NCI-H187 treated with DMSO at 0.1 percent for 48 hours (cell line): Measurements from ENCODE around the gene KCNJ12.
"Not testable (repeated sequence)": the region's sequence is repeated elsewhere in the genome, so short reads cannot be mapped to it uniquely, and the experiment has no call there.

ENCODE experiments used
- DNase-seq: peaks from one replicate; lab custom pipeline; 2025; lab: John Stamatoyannopoulos, UW

Gene KCNJ12

DNA sequence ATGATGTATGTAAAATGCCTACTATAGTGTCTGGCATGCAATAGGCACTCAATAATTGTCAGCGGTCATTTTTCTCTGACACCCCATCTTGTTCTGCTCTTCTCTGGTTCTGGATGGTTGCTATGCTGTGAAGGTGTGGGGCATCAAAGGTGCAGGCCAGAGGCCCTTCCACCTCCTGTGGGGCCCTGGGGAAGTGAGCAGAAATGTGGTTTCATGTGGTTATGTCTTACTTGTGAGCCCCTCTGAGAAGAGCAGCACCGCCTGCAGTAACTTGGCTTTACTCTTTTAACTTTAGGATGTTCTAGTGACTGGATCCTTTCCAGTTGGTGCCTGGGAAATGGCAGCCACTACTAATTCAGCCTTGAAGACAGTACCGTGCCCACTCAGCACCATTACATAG lies 32.1 kb downstream of the KCNJ12 start:
- DNase-seq, result not testable (repeated sequence)

DNA sequence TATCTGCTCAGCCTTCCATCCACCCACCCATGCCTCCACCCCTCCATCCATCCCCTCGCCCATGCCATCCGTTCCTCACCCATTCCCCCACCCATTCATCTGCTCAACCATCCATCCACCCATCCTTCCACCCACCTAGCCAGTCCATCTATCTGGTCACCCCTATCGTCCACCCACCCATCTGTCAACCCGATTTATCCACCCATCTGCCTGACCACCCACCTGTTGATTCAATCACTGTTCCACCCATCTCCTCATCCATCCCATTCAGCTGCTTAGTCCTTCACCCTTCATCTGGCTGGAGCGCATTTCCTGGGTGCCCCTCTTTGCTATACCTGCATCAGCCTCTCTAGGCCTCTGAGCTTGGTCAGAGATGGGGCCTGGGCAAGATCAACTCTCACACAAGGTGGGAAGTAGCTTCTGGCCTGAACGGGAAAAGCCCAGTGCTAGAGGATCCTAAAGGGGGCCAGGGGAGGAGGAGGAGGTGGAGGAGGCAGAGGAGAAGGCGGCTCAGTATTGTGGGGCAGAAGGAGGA lies 32.7 kb downstream of the KCNJ12 start:
- not testable (repeated sequence) for DNase-seq

DNA sequence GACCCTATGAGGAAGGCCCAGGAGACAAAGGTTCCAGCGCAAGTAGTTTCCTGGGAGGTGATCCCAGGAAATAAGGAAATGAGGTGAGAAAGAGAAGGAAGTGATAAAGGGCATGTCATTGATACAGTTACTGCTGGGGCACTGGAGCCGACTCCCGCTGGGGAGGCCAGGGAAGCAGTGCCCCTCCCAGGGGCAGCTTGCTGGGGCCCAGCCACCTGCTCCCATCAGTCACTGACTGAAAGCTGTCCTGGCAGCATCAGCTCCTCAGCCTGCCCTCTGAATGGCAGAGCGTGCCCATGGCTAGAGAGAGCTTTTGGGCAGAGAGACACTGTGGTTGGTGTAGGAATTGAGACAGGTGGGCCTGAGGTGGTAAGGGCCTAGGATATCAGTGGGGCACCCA lies 33.2 kb downstream of the KCNJ12 start:
- not testable (repeated sequence) for DNase-seq

DNA sequence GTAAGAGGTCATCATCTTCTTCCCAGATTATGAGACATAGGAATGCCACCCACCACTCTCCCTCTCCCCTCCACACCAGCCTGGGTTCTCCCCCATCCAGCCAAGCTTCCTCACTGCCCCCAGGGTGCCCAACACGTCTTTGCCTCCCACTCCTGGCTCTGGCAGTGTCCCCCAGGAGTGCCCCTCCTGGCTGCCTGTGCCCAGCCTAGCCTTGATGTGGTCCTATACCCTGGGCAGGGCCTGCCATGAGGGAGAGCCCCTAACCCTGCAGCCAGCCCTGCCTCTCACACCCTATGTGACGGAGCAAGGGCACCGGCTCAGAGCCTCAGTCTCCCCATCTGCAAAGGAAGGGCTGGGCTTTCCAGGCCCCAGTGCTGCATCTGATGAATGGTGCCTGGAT lies 33.8 kb downstream of the KCNJ12 start:
- not testable (repeated sequence) for DNase-seq

DNA sequence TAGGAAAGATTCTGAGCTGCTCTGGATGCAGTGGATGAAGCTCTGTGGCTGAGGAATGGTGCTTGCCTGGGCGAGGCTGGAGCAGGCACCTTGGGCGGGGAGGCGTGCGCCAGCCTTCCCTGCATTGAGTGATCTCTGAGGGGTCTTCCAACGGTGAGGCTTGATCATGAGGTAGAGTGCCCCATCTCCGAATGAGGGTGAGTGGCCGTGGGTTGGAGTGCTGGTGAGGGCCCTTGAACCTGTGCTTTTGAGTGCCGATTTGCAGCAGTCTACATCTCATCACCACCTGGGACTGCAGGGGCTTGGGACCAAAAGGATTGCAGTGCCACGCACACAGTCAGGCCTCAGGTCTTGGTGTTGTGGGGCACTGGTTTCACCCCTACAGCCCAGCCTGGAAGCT lies 34.2 kb downstream of the KCNJ12 start:
- not testable (repeated sequence) for DNase-seq

DNA sequence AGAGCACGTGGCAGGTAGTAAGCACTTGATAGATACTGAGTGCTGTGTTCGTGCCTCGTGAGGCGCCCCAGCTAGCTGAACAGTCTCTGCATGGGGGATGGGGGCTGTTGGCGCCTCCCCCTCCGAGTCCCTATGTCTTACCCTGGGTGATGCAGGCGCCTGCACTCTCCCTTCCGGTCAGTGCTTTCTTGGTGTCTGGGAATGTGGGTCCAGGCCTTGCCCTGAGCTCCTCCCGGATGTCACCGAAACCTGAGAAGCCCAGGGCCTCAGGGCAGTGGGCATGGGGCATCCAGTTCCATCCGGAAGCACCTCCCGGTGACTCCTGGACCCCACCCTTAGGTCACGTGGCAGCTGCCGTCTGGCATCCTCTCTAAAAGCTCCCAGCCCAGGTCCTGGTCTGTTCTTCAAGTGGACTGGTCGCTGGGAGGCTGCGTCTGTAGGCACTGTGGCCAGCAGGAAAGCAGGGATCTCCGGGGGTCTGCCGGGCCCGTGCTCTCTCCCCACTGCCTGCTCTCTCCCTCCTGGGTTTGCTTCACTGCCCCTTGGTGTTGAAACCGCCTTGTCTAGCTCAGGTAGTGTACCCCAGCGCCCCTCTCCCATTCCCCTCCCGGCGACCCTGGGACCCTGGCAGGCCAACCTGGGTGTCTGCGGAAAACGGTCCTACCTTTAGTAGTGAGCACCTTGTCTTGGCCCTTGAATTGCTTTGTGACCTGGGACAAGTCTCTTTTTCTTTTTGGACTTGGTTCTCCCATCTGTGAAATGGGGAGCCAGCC lies 34.9 kb downstream of the KCNJ12 start:
- not testable (repeated sequence) for DNase-seq

DNA sequence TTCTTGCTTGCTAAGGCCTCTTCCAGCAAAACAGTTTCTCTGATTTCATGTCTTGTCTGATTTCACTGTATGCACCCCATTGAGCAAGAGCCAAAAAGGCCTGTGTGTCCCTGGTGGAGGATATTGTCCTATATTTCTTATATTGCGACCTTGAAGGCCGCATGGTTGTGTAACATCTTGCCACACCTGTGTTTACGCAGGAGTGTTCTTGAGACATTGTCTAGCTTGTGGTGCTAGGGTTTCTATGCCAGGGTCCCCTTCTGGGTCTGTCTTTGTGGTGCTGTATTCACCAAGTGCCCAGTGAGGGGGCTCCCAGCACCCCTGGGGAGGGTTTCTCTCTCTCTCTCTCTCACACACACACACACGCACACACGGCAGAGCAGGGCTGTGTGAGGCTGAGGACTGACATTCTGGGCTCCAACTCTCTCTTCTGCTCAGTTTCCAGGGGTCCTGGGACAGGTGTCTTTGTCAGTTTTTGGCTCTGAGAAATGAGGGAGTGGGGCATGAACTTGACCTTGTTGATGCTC lies 35.6 kb downstream of the KCNJ12 start:
- not testable (repeated sequence) for DNase-seq

DNA sequence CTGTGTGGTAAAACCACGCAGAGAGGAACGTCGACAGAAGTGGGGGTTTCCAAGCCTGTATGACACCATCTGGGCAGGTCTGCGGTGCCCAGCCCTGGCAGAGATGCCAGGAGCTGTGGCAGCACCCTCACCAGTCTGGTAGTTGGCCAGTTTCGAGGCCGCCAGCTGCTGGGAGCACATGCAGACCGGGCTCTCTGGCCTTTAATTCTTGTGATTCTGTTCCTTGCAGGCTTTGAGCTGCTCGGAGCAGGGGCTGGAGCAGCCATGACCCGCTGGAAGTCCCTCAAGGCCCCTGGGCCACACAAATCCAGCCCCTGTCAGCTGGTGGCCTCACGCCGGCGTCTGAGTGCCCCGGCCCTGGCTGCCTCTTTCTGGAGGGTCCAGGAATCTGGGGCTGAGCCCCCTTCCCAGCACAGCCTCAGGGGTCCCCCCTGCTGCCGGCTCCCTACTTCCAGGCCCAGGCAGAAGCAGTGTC lies 36.1 kb downstream of the KCNJ12 start:
- not testable (repeated sequence) for DNase-seq

DNA sequence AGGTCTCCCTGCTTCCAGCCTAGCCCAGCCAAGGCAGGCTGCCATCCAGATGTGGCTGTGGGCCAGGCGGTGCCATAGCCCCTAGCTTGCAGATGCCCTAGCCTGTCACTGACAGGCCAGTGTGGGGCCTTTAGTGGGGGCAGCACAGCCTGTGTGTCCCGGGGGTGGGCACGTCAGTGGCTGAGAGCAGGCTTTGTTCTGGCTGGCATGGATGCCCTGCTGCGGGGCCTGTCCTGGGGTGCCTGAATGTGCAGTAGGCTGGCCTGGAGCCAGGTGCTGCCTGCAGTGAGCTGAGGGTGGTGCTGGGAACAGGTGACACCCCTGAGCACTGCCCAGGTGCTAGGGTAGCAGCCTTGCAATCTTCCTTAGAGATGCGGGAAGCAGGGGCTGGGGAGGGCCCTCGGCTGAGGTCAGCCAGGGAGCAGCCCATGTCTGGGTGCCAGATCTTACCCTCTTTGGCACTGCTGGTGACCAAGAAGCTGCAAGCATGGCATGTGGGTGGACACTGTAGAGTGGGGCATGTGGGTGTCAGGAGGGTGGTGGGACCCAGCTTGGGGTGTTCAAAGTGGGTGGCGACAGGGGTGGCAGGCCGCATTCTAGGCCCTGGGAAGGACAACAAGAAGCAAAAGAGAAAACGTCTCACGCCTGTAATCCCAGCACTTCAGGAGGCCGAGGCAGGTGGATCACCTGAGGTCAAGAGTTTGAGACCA lies 37.6 kb downstream of the KCNJ12 start:
- DNase-seq, result not testable (repeated sequence)

DNA sequence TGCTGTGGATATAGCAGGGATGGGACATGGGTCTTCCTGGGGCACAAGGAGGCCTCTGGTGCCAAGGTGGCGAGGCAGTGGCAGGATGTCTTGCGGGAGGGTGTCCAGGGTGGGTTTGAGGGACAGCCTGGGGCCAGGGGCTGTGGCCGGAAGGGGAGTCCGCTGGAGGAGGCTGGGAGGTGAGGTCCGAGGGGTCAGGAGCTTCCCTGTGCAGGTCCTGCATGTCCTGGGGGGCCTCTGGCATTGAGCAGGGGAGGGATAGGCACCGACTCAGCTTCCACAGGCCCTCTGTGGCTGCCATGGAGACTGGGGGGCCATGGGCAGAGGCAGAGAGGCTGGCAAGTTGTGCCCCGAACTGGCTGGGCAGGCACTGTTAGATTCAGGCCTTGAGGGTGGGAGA lies 38.5 kb downstream of the KCNJ12 start:
- DNase-seq, result not testable (repeated sequence)

DNA sequence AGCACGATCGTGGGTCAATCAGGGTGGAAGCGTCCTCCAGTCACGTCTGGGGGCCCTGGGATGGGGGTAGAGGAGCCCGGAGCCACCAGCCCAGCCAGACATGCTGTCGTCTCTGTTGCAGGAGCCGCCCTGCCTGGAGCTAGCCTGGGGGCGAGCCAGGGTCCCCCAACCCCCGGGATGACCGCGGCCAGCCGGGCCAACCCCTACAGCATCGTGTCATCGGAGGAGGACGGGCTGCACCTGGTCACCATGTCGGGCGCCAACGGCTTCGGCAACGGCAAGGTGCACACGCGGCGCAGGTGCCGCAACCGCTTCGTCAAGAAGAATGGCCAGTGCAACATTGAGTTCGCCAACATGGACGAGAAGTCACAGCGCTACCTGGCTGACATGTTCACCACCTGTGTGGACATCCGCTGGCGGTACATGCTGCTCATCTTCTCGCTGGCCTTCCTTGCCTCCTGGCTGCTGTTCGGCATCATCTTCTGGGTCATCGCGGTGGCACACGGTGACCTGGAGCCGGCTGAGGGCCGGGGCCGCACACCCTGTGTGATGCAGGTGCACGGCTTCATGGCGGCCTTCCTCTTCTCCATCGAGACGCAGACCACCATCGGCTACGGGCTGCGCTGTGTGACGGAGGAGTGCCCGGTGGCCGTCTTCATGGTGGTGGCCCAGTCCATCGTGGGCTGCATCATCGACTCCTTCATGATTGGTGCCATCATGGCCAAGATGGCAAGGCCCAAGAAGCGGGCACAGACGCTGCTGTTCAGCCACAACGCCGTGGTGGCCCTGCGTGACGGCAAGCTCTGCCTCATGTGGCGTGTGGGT lies 39.2 kb downstream of the KCNJ12 start:
- not testable (repeated sequence) for DNase-seq

DNA sequence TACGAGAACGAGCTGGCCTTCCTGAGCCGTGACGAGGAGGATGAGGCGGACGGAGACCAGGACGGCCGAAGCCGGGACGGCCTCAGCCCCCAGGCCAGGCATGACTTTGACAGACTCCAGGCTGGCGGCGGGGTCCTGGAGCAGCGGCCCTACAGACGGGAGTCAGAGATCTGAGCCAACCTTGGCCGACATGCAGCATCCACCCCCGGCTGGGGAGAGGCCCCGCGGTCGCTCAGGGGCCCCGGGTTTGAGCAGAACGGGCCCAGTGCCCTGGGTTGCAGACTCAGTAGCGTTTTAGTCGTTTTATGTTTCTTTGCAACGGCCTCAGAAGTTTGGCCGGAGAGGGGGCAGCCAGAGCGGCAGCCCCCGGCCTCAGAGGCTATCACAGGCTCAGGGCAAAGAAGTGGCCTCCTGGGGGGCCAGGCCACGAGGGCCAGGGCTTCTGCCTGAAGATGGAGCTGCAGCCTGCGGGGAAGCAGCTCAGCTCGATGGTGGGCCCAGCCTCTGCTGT lies 40.4 kb downstream of the KCNJ12 start:
- not testable (repeated sequence) for DNase-seq

DNA sequence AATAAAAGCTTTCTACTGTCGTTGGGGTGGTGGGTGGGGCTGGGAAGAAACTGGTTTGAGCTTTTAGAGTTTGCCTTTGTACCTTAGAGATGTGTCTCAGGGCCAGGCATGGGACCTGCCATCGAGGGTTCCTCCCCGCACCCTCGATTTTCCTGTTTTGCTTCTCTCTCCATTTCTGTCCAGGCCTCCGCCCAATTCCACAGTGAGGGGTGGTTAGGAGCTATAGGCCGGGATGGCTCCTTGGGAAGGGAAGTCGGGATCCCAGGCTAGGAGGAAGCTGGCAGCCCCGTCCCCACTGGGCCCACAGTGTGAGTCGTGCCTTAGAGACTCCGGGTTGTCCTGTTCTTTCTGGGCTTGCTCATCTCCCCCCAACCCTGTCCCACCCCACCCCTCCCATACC lies 41.2 kb downstream of the KCNJ12 start:
- not testable (repeated sequence) for DNase-seq

DNA sequence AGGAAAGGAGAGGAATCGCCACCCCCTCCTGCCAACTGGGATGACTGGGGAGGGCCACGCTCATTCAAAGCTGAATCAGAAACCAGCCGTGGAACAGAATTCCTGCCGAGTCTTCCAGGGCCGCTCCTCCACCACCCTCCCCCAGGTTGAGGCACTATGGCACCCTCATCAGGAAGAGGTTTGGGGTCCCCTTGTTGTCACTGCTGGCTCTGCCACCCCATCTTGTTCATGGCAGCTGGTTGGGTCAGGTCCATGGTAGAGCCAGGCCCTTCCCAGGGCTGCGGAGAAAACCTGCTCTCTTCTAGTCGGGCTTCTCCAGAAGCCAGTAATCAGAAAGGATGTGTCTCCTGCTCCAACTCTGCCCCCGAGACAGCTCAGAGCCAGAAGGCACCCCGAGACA lies 41.8 kb downstream of the KCNJ12 start:
- DNase-seq, result no peak

DNA sequence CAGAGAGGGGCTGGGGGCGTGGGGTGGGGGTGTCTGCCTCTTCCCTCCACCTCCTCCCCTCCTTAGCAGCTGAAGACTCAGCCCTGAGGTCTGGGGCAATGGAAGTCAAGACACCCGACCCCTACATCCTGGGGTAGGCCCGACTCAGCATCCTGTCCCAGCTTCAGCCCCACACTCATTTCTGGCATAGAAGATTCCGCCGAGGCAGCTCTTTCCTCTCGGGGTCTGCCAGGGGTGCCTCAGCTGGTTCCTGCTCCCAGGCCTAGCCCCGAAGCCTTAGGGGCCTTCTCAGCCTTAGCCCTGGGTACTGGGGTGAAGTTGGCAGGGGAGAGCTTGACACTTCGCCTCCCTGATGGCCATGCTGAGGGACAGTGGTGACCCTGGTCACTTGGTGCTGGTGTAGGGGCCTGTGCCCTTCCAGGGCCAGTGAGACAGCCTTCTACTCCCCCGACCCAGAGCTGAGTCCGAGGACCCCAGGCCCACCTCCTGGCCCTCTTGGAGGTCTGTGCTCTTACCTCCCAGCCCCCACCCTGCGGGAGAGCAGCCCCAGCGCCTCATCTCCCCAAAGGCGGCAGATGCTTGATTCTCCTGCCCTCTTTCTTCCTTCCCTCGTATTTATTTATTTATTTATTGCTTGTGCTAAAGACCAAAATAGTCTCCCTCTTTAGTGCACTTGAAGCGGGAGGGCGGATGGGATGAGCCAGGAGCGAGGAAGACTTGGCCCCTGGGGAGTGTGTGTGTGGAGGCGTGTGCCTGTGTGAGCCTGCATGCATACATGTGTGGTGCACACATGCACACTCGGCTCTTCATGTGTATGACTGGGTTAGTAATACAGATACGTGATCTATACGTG lies 42.5 kb downstream of the KCNJ12 start:
- no peak for DNase-seq

DNA sequence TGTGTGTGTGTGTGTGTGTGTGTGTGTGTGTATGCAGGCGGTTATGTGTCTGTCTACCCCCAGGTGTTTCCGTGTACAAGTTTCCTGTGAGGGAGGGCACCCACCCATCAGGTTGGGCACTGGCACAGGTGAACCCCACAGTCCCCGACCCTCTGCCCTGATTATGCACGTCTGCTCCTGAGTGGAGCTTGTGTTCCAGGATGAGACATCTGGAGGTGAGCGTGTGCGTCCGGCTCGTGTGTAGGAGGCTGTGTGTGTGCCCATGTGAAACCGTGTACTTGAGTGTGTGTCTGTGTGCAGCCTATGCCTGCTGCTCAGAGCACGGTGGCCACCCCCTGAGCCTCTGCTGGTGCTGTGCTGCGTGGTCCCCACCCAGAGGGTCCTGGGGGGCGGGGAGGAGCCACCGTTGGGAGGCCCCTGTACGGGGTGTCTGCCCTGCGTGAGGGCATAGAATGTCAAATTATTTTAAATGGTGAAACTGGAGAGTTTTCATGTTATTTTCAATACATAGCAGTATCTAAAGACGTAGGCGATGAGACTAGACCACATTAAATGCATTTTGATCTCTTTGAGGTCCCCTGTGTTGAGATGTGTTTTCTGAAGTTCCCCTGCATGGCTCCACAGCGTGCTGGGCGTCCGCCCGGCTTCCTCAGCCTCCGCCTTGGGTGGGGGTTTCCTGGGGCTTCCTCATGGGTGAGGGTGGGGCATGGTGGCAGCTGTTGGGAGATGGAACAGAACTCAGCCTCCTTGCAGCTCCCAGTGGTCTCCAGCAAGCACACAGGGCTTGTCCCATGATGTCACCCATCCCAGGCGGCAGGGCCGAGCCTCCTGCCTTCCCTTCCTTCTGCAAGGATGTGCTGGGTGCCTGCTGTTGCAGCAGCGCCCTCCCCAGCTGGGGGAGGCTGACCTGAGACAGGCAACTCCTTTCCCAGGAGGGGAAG lies 43.4 kb downstream of the KCNJ12 start:
- no peak for DNase-seq

DNA sequence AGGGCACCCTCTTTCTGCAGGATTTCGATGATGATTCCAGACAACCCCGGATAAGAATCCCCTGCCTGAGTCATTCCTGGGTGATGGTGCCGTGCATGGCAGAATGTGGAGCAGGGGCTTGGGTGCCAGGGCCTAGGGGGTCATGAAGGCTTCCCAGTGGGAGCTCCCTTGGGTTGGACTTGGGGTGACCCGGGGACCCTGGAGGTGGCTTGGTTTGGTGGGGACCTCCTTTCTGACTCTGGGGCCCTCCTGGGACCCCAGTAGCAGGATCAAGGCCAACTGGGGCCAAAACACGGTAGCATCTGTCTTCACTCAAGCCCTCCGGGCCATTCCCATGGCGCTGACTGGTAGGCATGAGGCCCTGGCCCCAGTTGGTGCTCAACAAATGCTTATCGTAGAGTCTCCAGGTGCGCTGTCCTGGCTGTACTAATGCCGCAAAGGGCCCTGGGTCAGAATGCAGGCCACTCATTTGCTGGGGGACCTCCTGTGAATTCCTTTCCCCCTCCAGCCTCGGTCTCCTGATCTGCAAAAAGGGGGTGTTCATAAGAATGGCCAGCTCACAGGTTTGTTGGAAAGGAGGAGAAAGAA lies 44.4 kb downstream of the KCNJ12 start:
- DNase-seq, result not testable (repeated sequence)

DNA sequence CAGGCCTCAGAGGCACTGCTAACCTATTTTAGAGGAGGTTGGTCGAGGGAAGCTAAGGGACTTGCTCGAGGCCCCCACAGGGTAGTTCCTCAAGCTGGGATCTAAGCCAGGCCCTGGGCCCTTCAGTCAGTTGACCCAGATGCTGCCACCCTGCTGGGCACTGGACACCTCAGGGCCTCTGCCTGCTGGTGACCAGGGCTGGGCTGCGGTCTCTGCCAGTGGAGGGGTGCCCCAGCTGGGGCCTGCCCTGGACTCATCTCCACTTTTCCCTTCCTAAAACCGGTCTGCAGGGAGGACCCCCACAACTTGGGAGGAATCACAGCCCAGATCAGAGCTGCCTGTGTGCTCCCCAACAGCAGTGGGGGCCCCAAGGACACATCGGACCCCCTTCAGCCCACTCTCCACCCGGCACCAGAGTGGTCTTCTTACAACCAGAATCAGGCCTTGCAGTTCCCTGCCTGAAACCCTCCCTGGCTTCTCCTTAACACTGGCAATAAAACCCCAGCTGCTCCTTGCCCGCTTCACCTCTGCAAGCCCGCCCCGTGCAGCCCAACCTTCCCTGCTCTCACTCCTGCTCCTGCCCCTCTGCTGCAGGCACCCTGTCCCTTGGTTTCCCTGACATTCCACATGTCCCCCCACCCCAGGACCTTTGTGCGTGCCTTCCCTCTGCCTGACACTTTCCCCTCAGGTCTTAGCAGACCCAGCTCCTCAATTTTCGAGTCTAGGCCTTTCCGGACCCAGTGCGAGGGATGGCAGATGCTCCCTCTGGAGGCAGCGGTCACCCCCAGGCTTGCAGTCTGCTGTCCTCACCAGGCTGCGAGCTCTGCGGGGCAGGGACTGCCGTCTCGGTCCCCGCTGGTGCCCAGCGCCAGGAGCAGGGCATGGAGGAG lies 45.5 kb downstream of the KCNJ12 start:
- not testable (repeated sequence) for DNase-seq
